Gastroesophageal sphincter (tissue), 4 donors: Measurements from ENCODE around the gene PRAC2. TPM values are rescaled to one million over a fixed set of nuclear protein-coding genes. Genes with fewer than 3 reads are reported as not detected.
"Not testable (repeated sequence)": the region's sequence is repeated elsewhere in the genome, so short reads cannot be mapped to it uniquely, and the experiment has no call there.

Experiments used
- ATAC-seq: fragments of 150-250 bp; one replicate; pipeline ENCODE4 v1.9.1; 2016; ENCODE audit warnings: mild to moderate bottlenecking, moderate library complexity
- H3K27ac ChIP-seq, 4 donors: fragments of 200-600 bp; sonication (generic) in 3 of 4; 1 replicate in 3 of 4; 2 replicates in 1 of 4; pipeline ENCODE4 v1.5.1; 2016 to 2019
- H3K27me3 ChIP-seq: fragments of 200-600 bp; sonication (generic); one replicate; pipeline ENCODE4 v1.5.1; 2019
- H3K36me3 ChIP-seq, 2 donors: fragments of 200-600 bp; sonication (generic); one replicate each; pipeline ENCODE4 v1.5.1; 2019; ENCODE audit warnings: control low read depth in 1 of 2
- H3K4me1 ChIP-seq, 3 donors: fragments of 200-600 bp; sonication (generic); 1 replicate in 2 of 3; 2 replicates in 1 of 3; pipeline ENCODE4 v1.5.1; 2016 to 2019; ENCODE audit warnings: control low read depth in 2 of 3
- H3K4me3 ChIP-seq, 2 donors: fragments of 200-600 bp; sonication (generic); one replicate each; pipeline ENCODE4 v1.5.1; 2019; ENCODE audit warnings: mild to moderate bottlenecking in 1 of 2, moderate library complexity in 1 of 2
- H3K9me3 ChIP-seq, 3 donors: fragments of 200-600 bp; sonication (generic); one replicate each; pipeline ENCODE4 v1.5.1; 2017 to 2019; ENCODE audit warnings: control low read depth in 2 of 3
- CTCF ChIP-seq, 4 experiments: fragments of 200-600 bp in 2 of 4; fragments of 450-650 bp in 2 of 4; sonication (generic) in 1 of 4; IDR thresholded peaks; one replicate each; pipeline ENCODE4 v1.5.1; 2017 to 2019; ENCODE audit warnings: antibody characterized with exemption in 4 of 4, mild to moderate bottlenecking in 2 of 4, moderate library complexity in 2 of 4
- EP300 ChIP-seq: sonication (generic); formaldehyde crosslinking; IDR thresholded peaks from one replicate; pipeline ENCODE4 v1.6.1; 2017; ENCODE audit warnings: antibody characterized with exemption, mild to moderate bottlenecking
- POLR2A ChIP-seq, 2 donors: fragments of 450-650 bp; IDR thresholded peaks; one replicate each; pipeline ENCODE4 v1.6.1; 2017; ENCODE audit warnings: antibody characterized with exemption in 2 of 2, mild to moderate bottlenecking in 2 of 2, moderate library complexity in 1 of 2
- POLR2AphosphoS5 ChIP-seq: sonication (generic); formaldehyde crosslinking; IDR thresholded peaks from one replicate; pipeline ENCODE4 v1.6.1; 2017; ENCODE audit warnings: antibody characterized with exemption
- WGBS, 2 donors: methylation state at CpG; one replicate each; pipeline ENCODE4 v1.1.5; 2018; ENCODE audit warnings: low coverage in 1 of 2; 5-methylcytosine and 5-hydroxymethylcytosine counted together
- total RNA-seq, 4 donors: library from RNA; depleted of rRNA; stranded (reverse); fragments of >200 nt; gene quantifications; one replicate each; pipeline ENCODE4 v1.1.0, GENCODE V29; 2016

Gene PRAC2
- total RNA-seq, 4 donors from 2014 or later, result not detected

- ATAC-seq, result no peak
- Histone ChIP-seq H3K9me3 (no peaks in the 10 kb centered on the region), H3K27me3 (peaks cover 99% of the 10 kb centered on the region), H3K36me3 (no peaks in the 10 kb centered on the region), H3K4me3 (no peak overlapping the region), H3K27ac (no peak overlapping the region), H3K4me1 (no peaks in the 10 kb centered on the region)
- WGBS, 2 donors, result 60 to 72% methylated on average over 3 to 10 of the region's 11 CpGs
- TF ChIP-seq CTCF (IDR thresholded peaks at IDR 0.05), result no peak
- TF ChIP-seq EP300, result no peak
- no peak for TF ChIP-seq POLR2A (IDR thresholded peaks at IDR 0.05)
- no peak for TF ChIP-seq POLR2AphosphoS5
These were observed 18.4 kb upstream of the PRAC2 start for GRCh38 chr17:48704361-48705248.

GRCh38 chr17:48711128-48711527 lies 11.9 kb upstream of the PRAC2 start:
- no peaks in the 10 kb centered on the region for H3K4me1 ChIP-seq
- no peak overlapping the region for H3K4me3 ChIP-seq
- TF ChIP-seq POLR2A (IDR thresholded peaks at IDR 0.05) (no peak), EP300 (no peak), CTCF (IDR thresholded peaks at IDR 0.05) (no peak), POLR2AphosphoS5 (no peak)
- no peaks in the 10 kb centered on the region for H3K9me3 ChIP-seq
- ATAC-seq, result no peak
- 43 to 56% methylated on average over 3 to 4 of the region's 4 CpGs for WGBS, 2 donors
- no peak overlapping the region for H3K27ac ChIP-seq
- no peaks in the 10 kb centered on the region for H3K36me3 ChIP-seq
- H3K27me3 ChIP-seq, result peaks cover 100% of the 10 kb centered on the region

GRCh38 chr17:48715496-48716399 lies 7.2 kb upstream of the PRAC2 start:
- no peak for ATAC-seq
- H3K27me3 ChIP-seq, result peaks cover 100% of the 10 kb centered on the region
- no peaks in the 10 kb centered on the region for H3K36me3 ChIP-seq
- H3K4me1 ChIP-seq, result peaks cover 0 to 19% (median 9%) of the 10 kb centered on the region in 3 donors
- H3K27ac ChIP-seq, result no peak overlapping the region
- H3K9me3 ChIP-seq, result no peaks in the 10 kb centered on the region
- WGBS, 2 donors, result 29 to 40% methylated on average over 4 to 5 of the region's 5 CpGs
- TF ChIP-seq POLR2A (IDR thresholded peaks at IDR 0.05) (no peak), EP300 (no peak), CTCF (IDR thresholded peaks at IDR 0.05) (no peak), POLR2AphosphoS5 (no peak)
- H3K4me3 ChIP-seq, result no peak overlapping the region

- H3K27ac ChIP-seq, result not testable (repeated sequence)
These were observed 6.4 kb upstream of the PRAC2 start for GRCh38 chr17:48716549-48716948.

GRCh38 chr17:48717367-48718226 lies 5.4 kb upstream of the PRAC2 start:
- Histone ChIP-seq H3K27ac (no peak overlapping the region), H3K4me1 (peaks cover 0 to 19% (median 9%) of the 10 kb centered on the region in 3 donors), H3K27me3 (peaks cover 100% of the 10 kb centered on the region), H3K4me3 (no peak overlapping the region), H3K9me3 (no peaks in the 10 kb centered on the region), H3K36me3 (no peaks in the 10 kb centered on the region)
- WGBS, 2 donors, result 7 to 9% methylated on average over 7 to 10 of the region's 10 CpGs
- ATAC-seq, result no peak
- no peak for TF ChIP-seq CTCF (IDR thresholded peaks at IDR 0.05)
- TF ChIP-seq EP300, result no peak
- TF ChIP-seq POLR2A (IDR thresholded peaks at IDR 0.05), result no peak
- no peak for TF ChIP-seq POLR2AphosphoS5

More at GRCh38 chr17:48716549-48716948, 6.4 kb upstream of the PRAC2 start:
- not testable (repeated sequence) for H3K9me3 ChIP-seq, H3K4me3 ChIP-seq, H3K36me3 ChIP-seq, ATAC-seq
- WGBS, 2 donors, result 58% methylated on average over 3 of the region's 3 CpGs; no CpG with 5 or more reads in 1 of the 2 donors
- Histone ChIP-seq H3K4me1 (peaks cover 0 to 19% (median 9%) of the 10 kb centered on the region in 3 donors), H3K27me3 (peaks cover 100% of the 10 kb centered on the region)
